GM21529 (cell line): Measurements from ENCODE around the gene ADCY1.

Source experiments
- ATAC-seq: cut with Tn5 transposase; IDR thresholded peaks from one replicate; pipeline ENCODE4 v1.9.1; 2021; ENCODE audit not compliant: unreplicated experiment

Gene ADCY1

GRCh38 chr7:45663167-45663921 is 89.2 kb downstream of the ADCY1 start:
- no peak for ATAC-seq

DNA sequence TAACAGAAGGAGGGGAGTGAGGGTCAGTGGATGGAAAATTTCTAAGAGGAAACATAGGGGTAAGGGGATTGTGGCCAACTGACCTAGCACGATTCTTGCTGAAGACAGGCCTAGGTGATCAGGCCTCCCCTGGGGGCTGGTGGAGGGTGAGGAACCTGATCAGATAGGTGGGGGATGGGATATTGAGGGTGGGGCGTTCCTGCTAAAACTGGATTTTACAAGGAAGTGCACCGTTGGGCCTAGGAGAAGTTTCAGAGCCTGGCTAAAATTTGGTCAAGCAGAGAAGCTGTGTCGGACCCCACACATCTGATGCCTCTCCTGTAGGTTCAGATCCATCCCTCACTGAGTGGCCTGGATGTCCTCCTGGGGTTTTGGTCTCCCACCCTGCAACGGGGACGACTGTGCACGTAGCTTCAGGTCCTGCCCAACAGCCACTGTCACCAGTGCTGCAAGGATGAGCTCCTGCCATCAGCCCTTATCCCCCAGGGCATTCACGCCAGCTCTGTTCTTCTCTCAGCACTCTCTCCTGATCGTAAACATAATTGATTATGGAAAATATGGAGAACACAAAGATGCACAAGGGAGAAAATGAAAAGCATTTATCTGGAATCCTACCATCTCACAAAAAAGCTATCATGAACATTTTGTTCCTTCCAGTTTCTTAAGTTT is 89.9 kb downstream of the ADCY1 start:
- no peak for ATAC-seq

GRCh38 chr7:45665172-45665571 is 91.0 kb downstream of the ADCY1 start:
- no peak for ATAC-seq

DNA sequence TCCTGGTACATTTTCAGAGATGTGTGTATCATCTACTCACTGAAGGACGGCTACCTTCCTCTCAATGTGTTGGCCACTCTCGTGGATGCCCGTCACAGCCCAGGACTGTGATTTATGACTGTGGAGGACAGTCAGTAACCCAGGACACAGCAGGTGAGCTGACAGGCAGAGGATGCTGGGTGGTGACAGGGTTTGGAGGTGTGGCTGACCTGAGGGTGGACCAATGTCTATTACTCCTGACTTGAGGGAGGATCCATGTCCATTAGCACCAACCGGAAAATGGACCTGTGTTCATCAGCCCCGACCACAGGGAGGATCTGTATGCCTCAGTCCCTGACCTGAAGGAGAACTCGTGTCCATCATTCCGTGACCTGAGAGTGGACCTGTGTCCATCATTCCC is 96.1 kb downstream of the ADCY1 start:
- ATAC-seq, result no peak

DNA sequence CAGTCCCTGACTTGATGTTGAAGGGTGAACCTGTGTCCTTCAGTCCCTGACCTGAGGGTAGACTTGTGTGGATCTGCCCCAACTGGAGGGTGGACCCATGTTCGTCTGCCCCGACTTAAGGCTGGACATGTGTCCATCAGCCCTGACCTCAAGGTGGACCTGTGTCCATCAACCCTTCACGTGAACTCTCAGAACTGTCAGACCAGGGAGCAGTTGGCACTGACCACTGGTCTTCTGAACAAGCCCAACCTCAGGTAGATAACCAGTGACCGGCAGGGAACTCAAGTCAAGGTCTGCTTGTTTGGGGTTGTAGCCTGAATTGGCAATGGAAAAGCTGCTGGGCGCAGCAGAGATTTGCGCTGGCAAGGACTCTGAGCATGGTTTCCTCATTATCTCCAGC is 96.5 kb downstream of the ADCY1 start:
- ATAC-seq, result no peak

DNA sequence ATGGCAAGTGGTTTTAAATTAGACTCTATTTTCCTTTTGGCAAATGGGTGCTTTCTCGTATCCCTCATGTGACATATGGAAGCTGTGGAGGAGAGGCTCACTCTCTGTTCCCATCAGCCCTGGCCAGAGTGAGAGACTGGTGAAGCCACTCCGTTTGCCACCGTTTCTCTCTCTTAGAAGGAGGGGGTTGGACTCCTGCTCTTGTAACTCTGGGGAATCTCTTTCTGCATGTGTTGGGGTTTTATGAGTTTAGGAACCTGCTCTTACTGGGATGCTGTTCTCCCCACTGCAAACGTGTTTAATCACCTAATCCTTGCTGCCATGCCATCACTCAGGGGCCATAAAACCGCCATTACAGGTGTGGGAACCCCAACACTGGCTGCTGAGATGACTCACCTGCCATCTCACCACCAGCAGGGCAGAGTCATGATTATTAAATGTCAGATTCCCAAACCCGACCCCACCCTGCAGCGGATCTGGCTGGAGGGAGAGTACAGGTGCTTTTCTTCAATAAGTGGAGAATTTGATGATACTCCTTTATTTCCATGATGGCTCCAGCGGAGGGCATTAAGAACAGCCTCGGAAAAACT is 103.2 kb downstream of the ADCY1 start:
- no peak for ATAC-seq

DNA sequence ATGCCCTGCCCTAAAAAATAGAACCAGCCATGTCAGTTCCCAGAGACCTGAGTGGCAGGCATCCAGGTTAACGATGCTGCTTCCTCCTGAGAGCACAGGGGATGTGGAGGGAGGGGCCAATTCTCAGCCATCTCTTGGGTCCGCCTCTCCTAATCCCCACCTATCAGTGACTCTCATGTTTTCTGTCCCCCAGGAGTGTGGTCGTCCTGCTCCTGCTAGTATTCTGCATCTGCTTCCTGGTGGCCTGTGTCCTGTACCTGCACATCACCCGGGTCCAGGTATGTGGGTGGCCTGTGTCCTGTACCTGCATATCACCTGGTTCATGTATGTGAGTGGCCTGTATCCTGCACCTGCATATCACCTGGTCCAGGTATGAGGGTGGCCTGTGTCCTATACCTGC is 105.3 kb downstream of the ADCY1 start:
- no peak for ATAC-seq

GRCh38 chr7:45680776-45681175 is 106.6 kb downstream of the ADCY1 start:
- ATAC-seq, result no peak

GRCh38 chr7:45681596-45682357 is 107.6 kb downstream of the ADCY1 start:
- ATAC-seq, result no peak

GRCh38 chr7:45682358-45682735 is 108.2 kb downstream of the ADCY1 start:
- ATAC-seq, result no peak

DNA sequence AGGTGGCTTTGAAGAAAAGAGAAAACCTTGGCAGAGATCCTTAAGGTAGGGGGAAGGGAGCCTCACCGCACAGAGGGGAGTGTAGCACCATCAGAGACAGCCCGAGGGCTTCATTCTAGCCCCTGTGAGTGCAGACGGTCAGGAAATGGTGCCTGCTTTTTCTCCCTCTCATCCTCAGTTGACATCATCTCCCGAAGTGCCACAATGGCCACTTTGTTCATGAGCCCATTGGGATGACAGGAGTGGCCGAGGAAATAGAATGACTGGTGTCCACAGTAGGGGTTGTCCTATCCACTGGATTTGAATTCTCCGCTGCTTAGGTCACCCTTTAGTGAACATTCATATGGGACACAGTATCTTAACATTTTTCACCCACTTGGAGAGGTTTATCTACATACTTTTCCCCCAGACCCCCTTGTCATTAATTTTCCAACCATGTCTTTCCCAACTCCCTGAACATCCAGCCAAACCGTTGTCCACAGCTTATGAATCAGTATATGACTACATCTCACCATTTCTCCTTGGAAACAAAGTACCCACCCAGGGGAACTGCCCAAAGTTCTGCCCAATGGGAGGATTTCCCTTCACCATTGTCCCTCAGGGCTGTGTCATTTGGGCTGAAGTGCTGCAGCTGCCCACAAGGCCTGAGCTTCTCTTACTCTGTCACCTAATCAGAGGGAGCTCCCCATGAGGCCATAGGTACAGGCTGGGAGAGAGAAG is 108.8 kb downstream of the ADCY1 start:
- no peak for ATAC-seq

DNA sequence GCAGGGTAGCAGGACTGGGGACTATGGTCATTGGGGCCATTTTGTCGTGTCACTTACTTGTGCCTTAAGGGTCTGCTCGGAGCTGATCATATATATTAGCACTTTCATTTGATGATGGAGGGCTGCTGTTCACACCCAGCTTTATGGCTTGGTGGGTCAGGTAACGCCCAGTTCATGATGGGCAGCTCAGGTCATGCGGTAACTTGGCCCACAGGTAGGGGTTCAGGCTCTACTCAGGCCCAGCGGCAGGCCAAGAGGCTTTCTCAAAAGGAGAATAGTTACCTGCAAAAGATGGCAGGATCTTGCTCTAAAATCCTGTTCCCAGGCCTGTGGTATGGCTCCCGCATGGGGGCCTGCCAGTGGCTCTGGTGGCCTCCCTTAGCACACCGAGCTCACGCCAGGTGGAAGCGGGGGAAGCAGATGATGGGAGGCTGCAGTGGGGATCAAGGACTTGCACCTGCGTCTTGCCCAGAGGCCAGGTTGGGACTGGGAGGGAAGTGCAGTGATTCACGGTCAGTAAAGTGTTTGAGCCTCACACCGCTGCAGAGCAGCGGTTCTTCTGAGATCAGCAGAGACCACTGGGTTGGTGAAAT is 109.5 kb downstream of the ADCY1 start:
- no peak for ATAC-seq

DNA sequence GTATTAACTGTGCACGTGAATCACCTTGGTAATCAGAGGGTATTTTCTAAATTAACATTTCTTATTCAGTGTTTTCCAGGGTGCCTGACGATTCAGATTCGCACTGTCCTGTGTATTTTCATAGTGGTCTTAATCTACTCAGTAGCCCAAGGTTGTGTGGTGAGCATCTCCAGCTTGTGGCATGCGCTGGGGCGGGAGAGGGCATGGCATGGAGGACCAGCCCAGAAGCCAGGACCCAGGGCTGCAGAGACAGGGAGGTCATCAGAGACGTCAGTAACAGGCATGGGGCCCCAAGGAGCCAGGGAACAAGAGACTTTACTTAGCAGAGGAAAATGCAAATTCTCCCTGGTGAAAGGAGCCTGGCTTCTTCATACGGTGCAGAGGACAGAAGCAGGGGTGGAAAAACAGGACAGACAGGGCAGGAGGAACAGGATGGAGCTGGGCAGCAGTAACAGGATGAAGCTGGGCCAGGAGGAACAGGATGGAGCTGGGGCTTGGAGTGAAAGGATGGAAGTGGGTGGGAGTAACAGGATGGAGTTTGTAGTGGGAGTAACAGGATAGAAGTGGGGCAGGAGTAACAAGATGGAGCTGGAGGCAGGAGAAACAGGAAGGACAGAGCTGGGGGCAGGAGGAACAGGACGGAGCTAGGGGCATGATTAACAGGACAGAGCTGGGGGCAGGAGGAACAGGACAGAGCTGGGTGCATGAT is 110.9 kb downstream of the ADCY1 start:
- ATAC-seq, result no peak

GRCh38 chr7:45685619-45686240 is 111.6 kb downstream of the ADCY1 start:
- no peak for ATAC-seq

DNA sequence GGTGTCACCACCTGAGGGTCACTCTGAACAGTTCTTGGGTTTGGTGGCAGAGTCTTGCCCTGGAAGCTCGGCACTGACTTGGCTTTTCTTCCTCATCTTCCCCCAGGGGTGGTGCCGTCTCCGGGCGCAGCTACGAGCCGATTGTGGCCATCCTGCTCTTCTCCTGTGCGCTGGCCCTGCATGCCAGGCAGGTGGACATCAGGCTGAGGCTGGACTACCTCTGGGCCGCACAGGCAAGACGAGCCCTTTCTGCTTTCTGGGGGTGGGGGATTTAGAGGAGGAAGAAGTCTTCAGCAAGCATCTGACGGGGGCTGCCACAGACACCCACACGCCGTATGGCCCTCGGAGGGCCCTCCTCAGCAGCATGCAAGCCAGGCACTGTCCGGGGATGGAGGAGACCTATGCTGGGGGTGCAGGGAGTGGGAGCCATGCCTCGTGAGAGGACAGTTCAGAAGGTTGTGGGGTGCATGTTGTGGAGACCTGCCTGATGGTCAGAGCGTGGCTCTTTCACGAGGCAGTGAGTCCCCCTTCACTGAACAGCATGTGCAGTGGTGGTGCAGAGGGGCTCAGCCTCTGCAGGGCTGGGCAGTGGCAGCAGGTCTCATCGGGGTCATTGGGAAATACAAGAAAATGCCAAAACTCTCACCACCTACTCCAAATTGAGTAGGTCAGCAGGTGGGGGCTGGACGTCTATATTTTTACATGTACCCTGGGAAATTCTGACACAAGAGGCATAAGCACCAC is 112.4 kb downstream of the ADCY1 start:
- no peak for ATAC-seq

- no peak for ATAC-seq
Observed at GRCh38 chr7:45687185-45687560, 113.0 kb downstream of the ADCY1 start.

DNA sequence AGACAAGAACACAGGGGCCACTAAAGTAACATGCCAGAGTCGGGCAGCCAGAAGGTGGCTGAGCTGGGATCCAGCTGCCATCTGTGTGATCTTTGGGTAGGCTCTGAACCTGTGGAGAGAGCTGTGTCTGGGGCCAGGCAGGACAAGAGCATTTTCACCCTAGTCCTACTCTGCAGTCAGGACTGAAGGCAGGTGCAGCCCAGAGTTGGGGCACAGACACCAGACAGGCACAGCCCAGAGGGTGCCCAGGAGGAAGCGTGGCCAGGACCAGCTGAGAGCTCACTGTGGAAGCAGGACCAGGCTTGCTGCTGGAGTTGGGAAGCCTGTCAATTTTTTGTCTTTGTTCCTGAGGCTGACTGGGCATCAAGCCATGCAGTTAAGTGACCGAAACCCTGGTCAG is 113.6 kb downstream of the ADCY1 start:
- ATAC-seq, result no peak

DNA sequence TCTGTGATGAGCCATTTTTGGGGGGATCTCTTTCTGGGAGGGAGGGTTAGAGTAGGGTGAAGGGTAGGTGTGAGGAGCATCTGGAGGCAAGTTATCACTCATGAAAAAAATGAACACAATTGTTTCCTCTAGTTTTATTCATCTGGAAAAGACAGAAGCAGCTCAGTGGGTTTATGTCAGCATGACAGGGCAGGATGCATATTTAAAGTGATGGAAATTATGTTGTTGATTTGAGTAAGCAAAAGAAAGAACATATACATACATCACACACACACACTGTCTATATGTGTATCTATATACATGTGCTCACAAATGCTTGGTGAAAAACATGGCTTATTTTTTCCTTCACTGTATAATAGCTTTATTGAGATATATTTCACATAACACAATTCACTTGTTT is 114.2 kb downstream of the ADCY1 start:
- no peak for ATAC-seq
